ENCODE results near the gene ADRA2C. TPM values are rescaled to one million over a fixed set of nuclear protein-coding genes. Genes with fewer than 3 reads are reported as not detected.

ADRA2C gene
- polyA plus RNA-seq, 2 of the 4 experiments (the other 2 are of a cell fraction): 1.9 to 4.1 TPM

- Histone ChIP-seq H3K27ac (no peak overlapping the region), H3K4me3 (no peak overlapping the region), H3K4me1 (no peaks in the 10 kb centered on the region), H3K9me3 (no peaks in the 10 kb centered on the region), H3K4me2 (no peak overlapping the region)
- peak; percentile 67 to 72; a peak in 5 of 6 replicates for ATAC-seq
- ChIA-PET CTCF (interaction anchor here (1.1 to 1.4 kb wide), 3 partner anchors 9 to 27 kb away, joined by 3 to 5 read pairs (median 3); no protein-coding TSS in a partner anchor), POLR2A (no interaction called here)
- peak; percentile 93 for TF ChIP-seq REST (IDR thresholded peaks at IDR 0.05)
- peak; percentile 77 for TF ChIP-seq EHMT2 (IDR thresholded peaks at IDR 0.05; ENCODE audit: low read depth)
- no peak for TF ChIP-seq TP53 (CRISPR knock-in tag; IDR thresholded peaks at IDR 0.05)
- FAIRE-seq: no peak
- peak in 1 of 2 experiments; percentile 25 for DNase-seq (ENCODE audit: low read depth in 1 of 2, low spot score in 1 of 2)
- WGBS (ENCODE audit: missing lambda C conversion rate): 8% methylated on average over 5 of the region's 13 CpGs
These were observed 25.8 kb downstream of the ADRA2C start for GRCh38 chr4:3791910-3792542.

DNA sequence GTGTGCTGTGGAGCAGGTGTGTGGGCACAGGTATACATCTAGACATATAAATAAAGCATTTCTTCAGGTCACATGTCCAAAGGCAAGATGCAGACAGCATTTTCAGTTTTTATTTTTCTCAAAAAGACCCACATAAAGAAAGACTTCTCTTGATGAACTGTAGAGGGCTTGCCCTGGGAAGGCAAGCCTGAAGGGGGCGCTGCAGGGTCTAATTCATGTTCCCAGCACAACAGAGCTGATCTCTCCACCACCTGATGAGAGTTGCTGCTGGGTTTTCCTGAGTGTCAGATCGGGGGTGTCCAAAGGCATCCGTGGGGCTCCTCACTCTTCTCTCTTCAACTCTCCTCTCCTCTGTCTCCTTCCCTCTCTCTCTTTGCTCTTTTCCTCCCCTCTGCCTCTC is 26.6 kb downstream of the ADRA2C start:
- FAIRE-seq: no peak
- peak in 1 of 2 experiments; percentile 78; a peak in 3 of 6 replicates for ATAC-seq
- no peak overlapping the region for H3K27ac ChIP-seq

DNA sequence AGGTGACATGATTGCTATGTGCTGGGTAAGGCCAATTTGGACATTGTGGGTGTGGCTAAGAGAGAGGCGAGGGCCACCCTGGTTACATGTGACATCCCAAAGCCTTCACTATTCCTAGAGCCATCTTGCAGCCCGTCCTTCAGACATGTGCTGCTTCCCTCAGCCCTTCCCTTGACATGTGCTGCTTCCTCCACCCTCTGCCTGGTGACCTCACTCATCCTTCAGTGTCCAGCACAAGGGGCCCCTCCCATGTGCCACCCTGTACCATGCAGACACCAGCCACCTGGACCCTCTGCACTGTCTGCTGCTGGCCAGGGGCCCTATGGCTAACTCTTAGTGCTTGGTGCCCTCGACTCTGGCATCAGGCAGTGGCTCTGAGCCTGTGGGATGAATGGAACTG is 27.4 kb downstream of the ADRA2C start:
- H3K4me1 ChIP-seq: no peaks in the 10 kb centered on the region
- no peaks in the 10 kb centered on the region for H3K9me3 ChIP-seq
- ChIA-PET POLR2A (no interaction called here), CTCF (interaction anchor here (1.3 kb wide), 1 partner anchor 13 kb away, joined by 4 read pairs; no protein-coding TSS in a partner anchor)
- DNase-seq (ENCODE audit: low read depth in 1 of 2, low spot score in 1 of 2): no peak
- WGBS (ENCODE audit: missing lambda C conversion rate): 0% methylated on average over 2 of the region's 3 CpGs
- TF ChIP-seq RARB (CRISPR knock-in tag; IDR thresholded peaks at IDR 0.05) (no peak), POLR2AphosphoS2 (conservative IDR thresholded peaks at IDR 0.05; ENCODE audit: low read length) (no peak), NFE2L2 (conservative IDR thresholded peaks at IDR 0.05; ENCODE audit: low read length) (no peak), NR3C1 (IDR thresholded peaks at IDR 0.05) (no peak), CHD4 (IDR thresholded peaks at IDR 0.05; ENCODE audit: borderline replicate concordance) (no peak), ZNF302 (CRISPR knock-in tag; IDR thresholded peaks at IDR 0.05) (no peak), EHMT2 (IDR thresholded peaks at IDR 0.05; ENCODE audit: low read depth) (no peak), EHF (CRISPR knock-in tag; IDR thresholded peaks at IDR 0.05) (no peak)
- TF ChIP-seq, protein P1, sequence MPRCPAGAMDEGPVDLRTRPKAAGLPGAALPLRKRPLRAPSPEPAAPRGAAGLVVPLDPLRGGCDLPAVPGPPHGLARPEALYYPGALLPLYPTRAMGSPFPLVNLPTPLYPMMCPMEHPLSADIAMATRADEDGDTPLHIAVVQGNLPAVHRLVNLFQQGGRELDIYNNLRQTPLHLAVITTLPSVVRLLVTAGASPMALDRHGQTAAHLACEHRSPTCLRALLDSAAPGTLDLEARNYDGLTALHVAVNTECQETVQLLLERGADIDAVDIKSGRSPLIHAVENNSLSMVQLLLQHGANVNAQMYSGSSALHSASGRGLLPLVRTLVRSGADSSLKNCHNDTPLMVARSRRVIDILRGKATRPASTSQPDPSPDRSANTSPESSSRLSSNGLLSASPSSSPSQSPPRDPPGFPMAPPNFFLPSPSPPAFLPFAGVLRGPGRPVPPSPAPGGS (IDR thresholded peaks at IDR 0.05): no peak
- TF ChIP-seq, protein P2, sequence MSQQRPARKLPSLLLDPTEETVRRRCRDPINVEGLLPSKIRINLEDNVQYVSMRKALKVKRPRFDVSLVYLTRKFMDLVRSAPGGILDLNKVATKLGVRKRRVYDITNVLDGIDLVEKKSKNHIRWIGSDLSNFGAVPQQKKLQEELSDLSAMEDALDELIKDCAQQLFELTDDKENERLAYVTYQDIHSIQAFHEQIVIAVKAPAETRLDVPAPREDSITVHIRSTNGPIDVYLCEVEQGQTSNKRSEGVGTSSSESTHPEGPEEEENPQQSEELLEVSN (IDR thresholded peaks at IDR 0.05; ENCODE audit: borderline replicate concordance, low read depth): no peak
- TF ChIP-seq, protein P3, sequence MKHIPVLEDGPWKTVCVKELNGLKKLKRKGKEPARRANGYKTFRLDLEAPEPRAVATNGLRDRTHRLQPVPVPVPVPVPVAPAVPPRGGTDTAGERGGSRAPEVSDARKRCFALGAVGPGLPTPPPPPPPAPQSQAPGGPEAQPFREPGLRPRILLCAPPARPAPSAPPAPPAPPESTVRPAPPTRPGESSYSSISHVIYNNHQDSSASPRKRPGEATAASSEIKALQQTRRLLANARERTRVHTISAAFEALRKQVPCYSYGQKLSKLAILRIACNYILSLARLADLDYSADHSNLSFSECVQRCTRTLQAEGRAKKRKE (CRISPR knock-in tag; IDR thresholded peaks at IDR 0.05; ENCODE audit: low read depth): no peak
- ATAC-seq: no peak
- no peak overlapping the region for H3K4me2 ChIP-seq
- no peak overlapping the region for H3K27ac ChIP-seq
- FAIRE-seq: no peak
- no peak overlapping the region for H3K4me3 ChIP-seq

More for the DNA sequence above, 26.6 kb downstream of the ADRA2C start:
- CTCF ChIA-PET: interaction anchor here (1.3 kb wide), 1 partner anchor 14 kb away, joined by 4 read pairs; no protein-coding TSS in a partner anchor
- POLR2A ChIA-PET: no interaction called here
- DNase-seq (ENCODE audit: low read depth in 1 of 2, low spot score in 1 of 2): peak; percentile 13 to 25
- Histone ChIP-seq H3K4me3 (no peak overlapping the region), H3K4me1 (no peaks in the 10 kb centered on the region), H3K9me3 (no peaks in the 10 kb centered on the region), H3K4me2 (no peak overlapping the region)
- no peak for TF ChIP-seq HMGXB4 (CRISPR knock-in tag; IDR thresholded peaks at IDR 0.05; ENCODE audit: borderline replicate concordance)
- no peak for TF ChIP-seq RAD21 (conservative IDR thresholded peaks at IDR 0.05 in 1 of 2, IDR thresholded peaks at IDR 0.05 in 1 of 2)
- TF ChIP-seq, protein P1 (IDR thresholded peaks at IDR 0.05): no peak
- TF ChIP-seq ZSCAN20 (CRISPR knock-in tag; IDR thresholded peaks at IDR 0.05): no peak
- TF ChIP-seq, protein P4, sequence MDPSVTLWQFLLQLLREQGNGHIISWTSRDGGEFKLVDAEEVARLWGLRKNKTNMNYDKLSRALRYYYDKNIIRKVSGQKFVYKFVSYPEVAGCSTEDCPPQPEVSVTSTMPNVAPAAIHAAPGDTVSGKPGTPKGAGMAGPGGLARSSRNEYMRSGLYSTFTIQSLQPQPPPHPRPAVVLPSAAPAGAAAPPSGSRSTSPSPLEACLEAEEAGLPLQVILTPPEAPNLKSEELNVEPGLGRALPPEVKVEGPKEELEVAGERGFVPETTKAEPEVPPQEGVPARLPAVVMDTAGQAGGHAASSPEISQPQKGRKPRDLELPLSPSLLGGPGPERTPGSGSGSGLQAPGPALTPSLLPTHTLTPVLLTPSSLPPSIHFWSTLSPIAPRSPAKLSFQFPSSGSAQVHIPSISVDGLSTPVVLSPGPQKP (IDR thresholded peaks at IDR 0.05; ENCODE audit: low read depth, low read length): no peak
- WGBS (ENCODE audit: missing lambda C conversion rate): 6% methylated on average over 3 of the region's 3 CpGs
